HG02852 (cell line): ENCODE results near the gene ZYG11B.
"Not testable (repeated sequence)": the region's sequence is repeated elsewhere in the genome, so short reads cannot be mapped to it uniquely, and the experiment has no call there.

Experiments used
- ATAC-seq: cut with Tn5 transposase; IDR thresholded peaks from one replicate; pipeline ENCODE4 v1.9.1; 2021; ENCODE audit warnings: mild to moderate bottlenecking, moderate library complexity; ENCODE audit not compliant: unreplicated experiment

ZYG11B gene

GRCh38 chr1:52751589-52752483, 25.6 kb downstream of the ZYG11B start:
- no peak for ATAC-seq

DNA sequence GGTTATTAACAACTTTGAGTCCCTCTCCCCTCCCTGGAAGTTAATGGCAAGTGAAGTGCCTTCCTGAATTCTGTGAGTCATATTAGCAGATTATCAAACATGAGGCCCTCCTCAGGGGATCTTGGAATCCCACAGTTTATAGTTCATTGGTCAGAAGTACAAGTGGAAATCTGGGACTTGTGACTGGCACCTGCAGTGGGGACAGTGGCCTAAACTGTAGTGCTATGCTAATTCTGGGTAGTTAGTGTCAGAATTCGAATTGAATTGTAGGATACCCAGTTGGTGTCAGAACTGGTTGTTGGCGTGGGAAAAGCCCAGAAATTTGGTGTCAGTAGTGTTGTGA, 26.2 kb downstream of the ZYG11B start:
- ATAC-seq = no peak

DNA sequence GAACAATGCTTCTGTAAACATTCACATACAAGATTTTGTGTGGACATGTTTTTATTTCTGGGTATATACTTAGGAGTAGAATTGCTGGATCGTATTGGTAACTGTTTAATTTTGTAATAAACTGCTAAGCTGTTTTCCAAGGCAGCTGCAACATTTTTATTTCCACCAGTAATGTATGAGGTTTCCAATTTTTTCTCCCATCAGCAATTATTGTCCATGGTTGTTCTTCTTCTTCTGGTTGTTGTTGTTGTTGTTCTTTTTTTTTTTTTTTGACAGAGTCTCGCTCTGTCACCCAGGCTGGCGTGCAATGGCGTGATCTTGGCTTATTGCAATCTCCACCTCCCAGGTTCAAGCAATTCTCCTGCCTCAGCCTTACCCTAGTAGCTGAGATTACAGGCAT, 26.9 kb downstream of the ZYG11B start:
- ATAC-seq = no peak

- no peak for ATAC-seq
Measured at GRCh38 chr1:52756020-52756419, 29.8 kb downstream of the ZYG11B start.

- ATAC-seq = no peak
Measured at GRCh38 chr1:52759908-52760307, 33.7 kb downstream of the ZYG11B start.

GRCh38 chr1:52767596-52768280, 41.5 kb downstream of the ZYG11B start:
- no peak for ATAC-seq

DNA sequence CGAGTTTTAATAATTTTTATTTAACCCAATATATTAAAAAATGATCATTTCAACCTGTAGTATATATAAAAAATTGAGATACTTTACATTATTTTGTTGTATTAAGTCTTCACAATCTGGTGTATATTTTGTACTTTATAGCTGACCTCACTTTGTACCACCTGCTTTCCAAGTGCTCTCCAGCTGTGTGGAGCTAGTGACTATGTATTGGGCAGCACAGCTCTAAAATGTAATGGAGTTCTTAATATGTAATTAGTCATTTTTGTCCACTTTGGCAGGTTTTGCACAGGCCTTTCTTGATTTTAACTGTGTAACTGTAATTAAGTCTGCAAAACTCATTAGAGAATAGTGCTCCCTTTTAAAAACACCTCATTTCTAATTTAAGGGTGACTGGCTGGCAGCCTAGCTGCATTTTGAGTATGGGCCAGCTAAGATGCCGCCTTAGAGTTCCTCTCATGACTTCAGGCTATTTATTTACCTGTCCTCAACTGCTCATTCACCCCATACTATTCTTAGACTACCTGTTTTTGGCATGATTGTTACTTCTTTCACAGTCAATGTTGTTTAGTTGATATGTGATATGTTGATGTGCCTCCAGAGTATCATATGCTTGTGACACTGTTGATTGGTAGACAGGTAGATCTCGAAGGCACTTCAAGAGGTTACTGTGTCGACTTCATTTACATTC, 43.2 kb downstream of the ZYG11B start:
- ATAC-seq = no peak

DNA sequence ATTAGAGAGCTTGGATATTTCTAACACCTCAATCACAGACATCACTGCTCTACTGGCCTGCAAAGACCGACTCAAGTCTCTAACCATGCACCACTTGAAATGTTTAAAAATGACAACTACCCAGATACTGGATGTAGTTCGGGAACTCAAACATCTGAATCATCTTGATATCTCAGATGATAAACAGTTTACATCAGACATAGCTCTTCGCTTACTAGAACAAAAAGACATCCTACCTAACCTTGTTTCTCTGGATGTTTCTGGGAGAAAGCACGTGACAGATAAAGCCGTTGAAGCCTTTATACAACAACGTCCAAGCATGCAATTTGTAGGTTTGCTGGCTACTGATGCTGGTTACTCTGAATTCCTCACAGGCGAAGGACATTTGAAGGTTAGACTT, 45.1 kb downstream of the ZYG11B start:
- ATAC-seq = no peak

DNA sequence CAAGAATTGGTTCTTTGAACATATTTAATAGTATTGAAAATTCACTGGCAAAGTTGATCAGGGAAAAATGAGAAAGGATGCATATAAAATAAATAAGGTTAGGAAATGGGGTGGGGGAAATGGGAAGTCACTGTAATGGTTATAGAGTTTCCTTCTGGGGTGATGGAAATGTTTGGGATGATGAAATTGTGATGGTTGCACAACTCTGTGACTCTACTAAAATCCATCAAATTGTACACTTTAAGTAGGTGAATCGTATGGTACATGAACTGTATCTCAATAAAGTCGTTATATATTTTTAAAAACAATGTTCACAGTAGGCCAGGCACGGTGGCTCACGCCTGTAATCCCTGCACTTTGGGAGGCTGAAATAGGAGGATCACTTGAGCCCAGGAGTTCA, 59.9 kb downstream of the ZYG11B start:
- no peak for ATAC-seq

- not testable (repeated sequence) for ATAC-seq
Measured at GRCh38 chr1:52790429-52790828, 64.2 kb downstream of the ZYG11B start.

DNA sequence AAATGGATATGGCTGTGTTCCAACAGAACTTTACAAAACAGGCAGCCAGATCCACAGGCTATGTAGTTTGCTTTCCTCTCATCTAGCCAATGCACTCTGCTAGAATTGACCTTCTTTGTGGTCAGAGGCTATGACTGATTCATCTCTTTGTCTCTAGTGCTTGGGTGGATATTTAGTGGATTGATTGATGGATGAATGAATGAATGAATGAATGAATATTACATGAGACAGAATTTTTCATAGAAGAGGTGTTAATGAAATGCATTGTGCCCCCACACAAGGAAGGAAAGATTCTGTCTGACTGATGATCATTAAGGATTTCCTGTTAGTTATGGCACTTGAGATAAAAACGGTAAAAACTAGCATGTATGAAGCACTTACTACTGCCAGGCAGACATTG, 65.8 kb downstream of the ZYG11B start:
- no peak for ATAC-seq

DNA sequence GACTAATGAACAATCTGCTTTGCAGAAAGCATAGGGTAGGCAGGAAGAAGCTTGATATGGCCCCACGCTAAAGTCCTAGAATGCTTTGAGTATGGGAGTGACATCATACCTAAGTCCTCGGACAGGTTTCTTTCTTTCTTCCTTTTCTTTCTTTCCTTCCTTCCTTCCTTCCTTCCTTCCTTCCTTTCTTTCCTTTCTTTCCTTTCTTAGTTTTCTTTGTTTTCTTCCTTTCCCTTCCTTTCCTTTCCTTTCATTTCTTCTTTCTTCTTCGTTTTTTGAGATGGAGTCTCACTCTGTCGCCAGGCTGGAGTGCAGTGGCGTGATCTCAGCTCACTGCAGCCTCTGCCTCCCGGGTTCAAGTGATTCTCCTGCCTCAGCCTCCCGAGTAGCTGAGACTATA, 67.5 kb downstream of the ZYG11B start:
- ATAC-seq = not testable (repeated sequence)

GRCh38 chr1:52795464-52795863, 69.2 kb downstream of the ZYG11B start:
- ATAC-seq = no peak

DNA sequence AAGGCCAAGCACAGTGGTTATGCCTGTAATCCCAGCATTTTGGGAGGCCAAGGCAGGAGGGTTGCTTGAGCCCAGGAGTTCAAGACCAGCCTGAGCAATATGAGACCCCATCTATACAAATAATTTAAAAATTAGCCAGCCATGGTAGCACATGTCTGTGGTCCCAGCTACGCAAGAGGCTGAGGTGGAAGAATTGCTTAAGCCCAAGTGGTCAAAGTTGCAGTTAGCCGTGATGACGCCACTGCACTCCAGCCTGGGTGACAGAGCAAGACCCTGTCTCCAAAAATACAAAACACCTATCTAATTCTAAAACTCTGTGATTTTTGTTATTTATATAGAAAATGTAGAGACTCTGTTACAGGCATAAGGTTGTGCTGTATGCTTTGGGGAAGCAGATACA, 72.1 kb downstream of the ZYG11B start:
- ATAC-seq = no peak

- no peak for ATAC-seq
Measured at GRCh38 chr1:52801011-52801410, 74.8 kb downstream of the ZYG11B start.

- ATAC-seq = not testable (repeated sequence)
Measured at GRCh38 chr1:52804083-52804482, 77.8 kb downstream of the ZYG11B start.

GRCh38 chr1:52814465-52814864, 88.2 kb downstream of the ZYG11B start:
- ATAC-seq = no peak

DNA sequence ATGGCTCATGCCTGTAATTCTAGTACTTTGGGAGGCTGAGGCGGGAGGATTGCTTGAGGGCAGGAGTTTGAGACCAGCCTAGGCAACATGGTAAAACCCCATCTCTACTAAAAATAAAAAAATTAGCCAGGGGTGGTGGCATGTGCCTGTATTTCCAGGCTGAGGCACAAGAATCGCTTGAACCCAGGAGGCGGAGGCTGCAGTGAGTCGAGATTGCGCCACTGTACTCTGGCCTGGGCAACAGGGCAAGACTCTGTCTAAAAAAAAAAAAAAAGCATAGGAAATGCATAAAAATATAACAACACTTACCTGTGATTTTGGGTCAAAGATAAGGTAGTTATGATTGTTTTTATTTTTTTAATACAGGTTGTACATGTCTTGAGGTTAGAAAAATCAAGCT, 94.6 kb downstream of the ZYG11B start:
- ATAC-seq = not testable (repeated sequence)

- ATAC-seq = no peak
Measured at GRCh38 chr1:52825868-52826267, 99.6 kb downstream of the ZYG11B start.

GRCh38 chr1:52834798-52835197, 108.5 kb downstream of the ZYG11B start:
- no peak for ATAC-seq

- ATAC-seq = no peak
Measured at GRCh38 chr1:52836035-52836434, 109.8 kb downstream of the ZYG11B start.

- not testable (repeated sequence) for ATAC-seq
Measured at GRCh38 chr1:52839175-52839574, 112.9 kb downstream of the ZYG11B start.
